ENCODE measurements around the gene FBXW2.

Gene FBXW2

DNA sequence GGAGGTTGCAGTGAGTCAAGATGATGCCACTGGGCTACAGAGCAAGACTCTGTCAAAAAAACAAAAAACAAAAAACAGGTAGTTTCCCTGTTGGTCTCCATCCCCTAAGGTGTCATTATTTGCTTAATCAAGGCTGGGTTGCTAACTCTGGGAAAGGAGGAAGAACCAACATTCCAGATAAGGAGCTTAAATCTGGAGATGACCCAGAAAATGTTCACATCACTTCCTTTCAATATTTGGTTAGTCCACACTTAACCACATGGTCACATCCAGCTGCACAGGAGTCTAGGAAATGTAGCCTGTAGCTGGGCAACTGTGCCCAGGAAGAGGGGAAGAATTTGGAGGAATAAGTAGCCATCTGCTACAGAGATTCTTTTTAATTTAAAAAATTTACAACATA is 53.1 kb downstream of the FBXW2 start:
- DNase-seq = no peak

DNA sequence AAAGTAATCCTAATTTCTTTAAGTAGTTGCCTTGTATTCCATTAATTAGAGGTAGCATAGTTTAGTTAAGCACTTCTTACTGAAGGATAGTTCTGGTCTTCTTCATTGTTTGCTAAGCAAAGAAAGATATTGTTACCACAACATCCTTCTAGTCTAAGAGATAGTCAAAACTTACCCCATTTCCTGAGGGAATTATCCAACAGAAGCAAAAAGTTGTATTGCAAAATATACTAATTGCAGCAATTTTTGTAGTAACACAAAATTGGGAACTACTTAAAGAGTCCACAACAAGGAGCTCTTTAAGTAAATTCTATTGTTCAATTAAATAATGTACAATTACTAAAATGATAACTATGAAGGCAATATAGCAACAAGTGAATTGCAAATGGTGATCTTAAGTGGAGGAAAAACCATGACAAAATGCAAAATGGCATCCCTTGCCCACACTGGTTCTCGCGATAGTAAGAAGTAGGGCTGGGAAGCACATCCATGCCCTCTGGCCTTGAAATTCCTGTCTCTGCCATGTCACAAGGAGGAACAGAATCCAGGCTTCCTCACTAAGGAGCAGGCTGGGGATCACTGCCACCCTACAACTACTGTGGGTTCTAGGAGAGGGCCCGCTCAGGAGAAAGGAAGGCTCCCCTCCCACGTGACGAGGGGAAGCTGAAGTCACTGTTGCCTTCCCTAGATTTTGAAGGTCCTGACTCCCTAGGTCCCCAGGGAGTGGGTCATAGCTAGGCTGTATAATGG is 55.6 kb downstream of the FBXW2 start:
- DNase-seq = no peak

DNA sequence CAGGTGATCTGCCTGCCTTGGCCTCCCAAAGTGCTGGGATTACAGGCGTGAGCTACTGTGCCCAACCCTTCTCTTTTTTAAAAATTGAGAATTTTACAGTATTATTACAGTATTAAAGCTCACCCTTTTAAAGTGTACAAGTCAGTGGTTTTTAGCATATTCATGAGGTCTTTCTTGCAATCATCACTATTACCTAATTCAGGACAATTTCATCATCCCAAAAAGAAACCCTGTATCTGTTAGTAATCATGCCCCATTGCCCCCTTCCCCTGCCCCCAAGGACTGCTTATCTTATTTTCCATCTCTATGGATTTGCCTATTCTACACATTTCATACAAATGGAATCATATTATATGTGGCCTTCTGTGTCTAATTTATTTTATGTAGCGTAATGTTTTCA is 56.3 kb downstream of the FBXW2 start:
- no peak for DNase-seq

DNA sequence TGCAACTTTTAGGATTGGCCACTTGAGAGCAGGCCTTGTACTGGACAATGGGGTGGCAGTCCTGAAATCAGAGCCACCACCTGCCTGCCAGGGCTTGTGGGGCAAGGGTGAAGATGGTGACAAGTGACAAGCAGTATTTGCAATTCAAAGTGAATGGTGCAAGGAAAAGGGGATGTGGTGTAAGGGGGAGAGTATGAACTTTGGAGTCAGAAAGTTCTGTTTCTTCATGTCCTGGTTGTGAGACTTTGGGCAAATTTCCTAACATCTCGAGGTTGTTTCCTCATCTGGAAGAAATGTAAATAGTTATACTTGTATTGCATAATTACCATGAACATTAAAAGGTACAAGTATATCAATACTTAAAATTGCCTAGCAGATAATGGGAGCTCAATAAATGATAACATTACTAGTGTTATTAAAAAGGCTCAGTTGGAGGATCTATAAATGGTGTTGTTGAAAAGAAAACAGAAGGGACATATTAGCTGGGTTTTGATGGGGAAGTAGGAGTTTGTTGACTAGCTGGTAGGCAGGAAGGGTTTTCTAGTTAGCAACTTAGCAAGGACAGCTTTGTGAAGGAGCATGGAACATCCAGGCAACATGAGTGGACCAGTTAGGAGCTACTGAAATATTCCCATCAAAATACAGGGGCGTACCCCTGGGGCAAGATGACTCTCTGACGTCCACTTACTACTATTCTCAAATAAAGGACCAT is 57.6 kb downstream of the FBXW2 start:
- DNase-seq = no peak

DNA sequence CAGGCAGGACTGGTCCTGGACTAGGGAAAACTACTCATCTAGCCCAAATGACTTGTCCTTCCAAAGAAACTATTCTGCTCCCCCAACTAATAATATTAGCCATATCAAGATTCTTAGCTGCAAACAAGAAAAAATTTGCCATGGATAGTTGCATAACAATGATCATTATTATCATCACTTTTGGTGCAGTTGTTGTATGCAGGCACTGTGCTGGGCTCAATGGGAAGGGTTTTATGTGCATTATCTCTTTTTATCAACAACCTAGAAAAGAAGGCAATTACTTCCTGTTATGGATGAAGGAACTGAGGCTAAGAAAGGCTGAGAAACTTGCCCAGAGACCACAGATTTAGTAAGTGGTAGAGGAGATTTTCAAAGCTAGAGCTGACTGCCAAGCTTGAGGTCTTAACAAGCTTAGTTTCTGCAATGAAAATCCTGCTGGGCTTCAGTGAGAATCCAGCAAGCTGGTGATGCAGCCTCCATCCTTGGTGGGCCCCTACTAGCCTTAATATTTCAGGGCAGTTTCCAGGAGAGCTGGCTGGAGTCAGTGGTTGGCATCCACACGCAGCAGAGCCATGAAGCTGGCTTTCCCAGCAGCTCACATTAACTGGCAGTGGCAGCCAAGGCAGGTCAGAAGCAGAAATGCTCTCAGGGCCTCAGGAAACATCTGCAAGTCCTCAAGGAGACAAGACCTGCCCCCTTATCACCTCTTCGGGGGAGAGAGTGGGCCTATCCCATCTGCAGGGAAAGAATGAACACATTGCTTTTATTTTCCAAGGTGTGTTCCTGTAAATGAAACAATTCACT is 58.4 kb downstream of the FBXW2 start:
- no peak for DNase-seq

DNA sequence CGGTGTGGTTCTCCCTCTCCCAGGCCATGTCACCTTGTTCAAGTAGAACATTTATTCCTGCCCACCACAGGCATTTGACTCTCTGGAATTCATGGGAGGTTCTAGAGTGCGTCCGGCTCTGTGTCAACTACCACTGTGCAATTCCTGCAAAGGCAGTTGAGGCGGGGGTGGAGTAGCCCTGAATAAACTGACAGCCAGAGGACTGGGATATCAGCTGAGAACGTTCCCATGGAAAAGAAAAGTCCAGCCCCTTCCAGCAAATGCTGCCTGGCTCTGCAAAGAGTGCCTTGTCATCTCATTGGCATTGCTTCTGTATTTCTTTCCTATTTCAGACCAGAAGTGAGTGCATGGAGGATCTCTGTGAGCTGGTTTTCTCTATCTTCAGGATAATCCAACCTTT is 60.0 kb downstream of the FBXW2 start:
- DNase-seq = peak; percentile 41

DNA sequence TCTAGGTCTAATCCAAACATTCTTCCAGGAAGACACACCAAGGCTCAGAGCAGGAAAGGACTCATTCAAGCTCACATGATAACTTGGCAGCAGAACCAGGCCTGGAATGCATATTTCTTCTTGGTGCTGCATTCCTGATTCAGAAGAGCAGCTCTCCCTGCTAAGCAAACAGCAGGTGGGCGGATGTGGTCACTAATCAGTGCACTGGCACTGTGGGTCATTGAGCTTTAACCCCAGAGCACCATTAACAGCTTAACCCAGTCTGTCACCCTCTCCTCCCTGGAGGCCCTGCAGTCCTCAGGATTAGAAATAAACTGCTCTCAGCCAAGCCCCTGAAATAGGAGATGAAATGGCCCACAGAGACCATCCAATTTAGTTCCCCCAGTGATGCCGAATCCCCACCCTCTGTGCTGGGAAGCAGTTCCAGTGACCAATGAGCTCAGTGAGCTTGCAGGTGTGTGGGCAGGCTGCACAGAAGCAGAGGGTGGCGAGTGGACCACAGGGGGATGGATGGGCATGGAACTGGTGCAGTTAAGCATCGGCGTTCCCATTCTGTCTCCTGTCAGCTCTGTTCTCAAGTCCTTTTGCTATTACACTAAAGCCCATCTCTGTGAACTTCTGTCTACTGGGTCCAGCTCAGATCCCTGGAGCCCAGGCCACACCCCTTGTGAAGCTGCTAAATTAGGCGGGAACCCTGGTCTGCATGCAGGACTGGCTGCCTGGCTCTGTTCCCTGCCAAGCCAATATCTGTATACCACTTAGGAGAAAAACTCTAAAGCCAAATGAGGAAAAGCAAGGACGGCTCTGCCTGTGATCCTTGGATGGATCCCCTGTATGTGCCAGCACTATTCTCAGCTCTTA is 62.3 kb downstream of the FBXW2 start:
- no peak for DNase-seq

DNA sequence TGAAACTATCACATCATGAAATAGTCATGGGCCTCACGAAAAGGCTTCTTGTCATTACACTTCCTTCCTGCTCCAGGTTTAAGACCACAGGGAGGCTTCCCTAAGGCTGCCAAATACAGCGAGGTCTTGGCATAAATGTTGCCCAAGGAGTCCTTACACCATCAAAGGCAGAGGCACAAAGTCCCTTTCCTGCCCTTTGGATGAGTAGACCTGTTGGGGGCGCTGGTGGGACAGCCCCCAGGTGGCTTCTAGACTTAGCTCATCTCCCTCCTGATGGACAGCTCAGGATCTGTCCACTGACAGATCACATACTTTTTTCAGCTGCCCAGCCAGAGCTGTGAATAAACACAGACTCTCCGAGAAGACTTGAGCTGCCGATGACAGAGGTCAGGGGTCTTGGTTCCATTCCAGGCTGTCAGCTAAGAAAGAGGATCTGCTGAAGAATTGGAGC is 63.4 kb downstream of the FBXW2 start:
- no peak for DNase-seq

DNA sequence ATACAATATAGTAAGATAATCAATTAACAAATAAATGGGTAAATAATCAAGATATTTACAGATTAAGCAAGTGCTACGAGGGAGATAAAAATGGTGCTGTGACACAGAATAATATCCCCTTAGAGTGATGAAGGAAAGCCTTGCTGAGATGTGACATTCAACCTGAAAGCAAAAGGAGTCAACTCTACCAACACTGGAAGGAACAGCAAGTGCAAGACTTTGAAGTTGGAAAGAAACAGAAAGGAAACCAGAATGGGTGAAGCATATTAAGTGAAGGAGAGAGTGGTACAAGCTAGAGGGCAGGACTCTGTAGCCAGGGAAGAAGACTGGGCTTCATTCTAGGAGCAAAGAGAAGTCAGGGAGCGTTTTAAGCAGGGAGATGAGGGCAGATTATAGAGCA is 66.7 kb downstream of the FBXW2 start:
- no peak for DNase-seq

DNA sequence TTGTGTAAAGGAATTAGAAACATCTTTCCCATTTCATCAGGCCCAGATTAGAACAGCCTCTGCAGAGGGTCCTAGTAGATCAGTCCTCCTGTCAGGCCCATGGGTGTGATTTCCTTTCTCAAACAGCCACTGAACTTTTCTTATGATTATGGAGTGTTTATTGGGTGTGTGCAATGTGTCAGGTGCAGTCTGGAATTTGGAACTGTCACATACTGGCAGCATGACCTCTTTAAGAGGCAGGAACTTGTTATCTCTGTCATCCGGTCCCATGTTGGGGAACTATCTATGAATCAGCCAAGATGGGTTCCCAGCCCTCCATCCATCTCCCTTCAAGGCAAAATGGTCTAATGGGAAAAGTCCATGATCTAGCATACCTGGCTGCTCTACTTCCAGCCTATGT is 67.3 kb downstream of the FBXW2 start:
- DNase-seq = no peak

DNA sequence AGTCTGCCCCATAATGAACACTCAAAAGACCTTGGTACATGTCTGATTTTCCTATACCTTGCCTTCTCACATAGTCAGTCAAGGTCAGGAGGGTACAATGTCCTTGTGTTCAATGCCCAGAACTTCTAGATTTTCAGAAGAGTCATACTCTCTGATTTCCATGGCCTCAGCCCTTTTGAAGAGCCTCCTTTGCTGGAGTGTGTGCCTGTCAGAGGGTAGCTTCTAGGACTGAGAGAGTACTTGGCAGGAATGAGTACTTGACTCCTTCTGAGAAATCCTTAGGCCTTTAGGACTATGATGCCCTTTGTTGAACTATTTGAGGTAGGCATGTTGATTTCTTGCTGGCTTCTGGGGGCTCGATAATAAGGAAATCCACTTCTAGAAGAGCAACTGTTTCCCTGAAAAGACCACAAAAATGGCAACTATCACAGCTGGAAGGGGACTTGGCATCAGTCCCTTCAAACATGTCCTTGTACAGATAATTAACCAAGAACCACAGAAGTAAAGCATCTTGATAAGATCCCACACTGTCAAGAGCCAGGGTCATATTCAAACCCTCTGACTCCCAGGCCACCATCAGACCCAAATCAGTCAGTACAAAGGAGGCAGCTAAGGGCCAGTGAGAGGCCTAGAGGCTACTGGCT is 68.3 kb downstream of the FBXW2 start:
- no peak for DNase-seq

DNA sequence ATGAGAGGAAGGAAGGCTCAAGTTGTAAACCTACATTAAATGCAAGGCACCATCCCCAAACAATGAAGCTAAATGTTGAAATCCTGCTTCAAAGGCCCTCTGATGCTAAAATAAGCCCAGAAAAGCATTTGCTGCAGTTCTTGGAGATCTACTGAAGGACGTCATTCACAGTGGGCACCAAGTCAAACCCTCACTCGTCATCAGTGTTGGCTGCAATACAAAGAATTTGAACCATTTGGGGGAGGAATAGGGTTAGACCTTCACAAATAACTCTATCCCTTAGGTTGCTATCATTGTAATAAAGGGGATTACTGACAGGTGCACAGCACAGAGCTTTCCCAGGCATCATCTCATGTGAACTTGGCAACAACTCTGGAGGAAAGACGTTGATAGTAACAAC is 69.7 kb downstream of the FBXW2 start:
- DNase-seq = no peak

DNA sequence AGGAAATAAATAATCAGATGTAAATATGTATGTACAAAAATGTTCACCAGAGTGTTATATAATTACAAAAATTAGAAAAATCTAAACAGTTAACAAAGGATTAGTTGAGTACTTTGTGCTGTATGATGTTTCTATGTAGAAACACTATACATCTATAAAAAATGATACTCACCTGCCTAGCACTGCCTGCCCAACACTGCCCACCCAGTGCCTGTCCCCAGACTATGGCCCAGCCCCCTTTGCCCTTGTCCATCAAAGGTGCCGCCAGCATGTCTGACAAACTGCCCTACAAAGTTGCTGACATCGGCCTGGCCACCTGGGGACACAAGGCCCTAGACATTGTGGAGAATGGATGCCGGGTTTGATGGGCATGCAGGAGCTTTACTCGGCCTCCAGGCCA is 72.8 kb downstream of the FBXW2 start:
- DNase-seq = no peak

DNA sequence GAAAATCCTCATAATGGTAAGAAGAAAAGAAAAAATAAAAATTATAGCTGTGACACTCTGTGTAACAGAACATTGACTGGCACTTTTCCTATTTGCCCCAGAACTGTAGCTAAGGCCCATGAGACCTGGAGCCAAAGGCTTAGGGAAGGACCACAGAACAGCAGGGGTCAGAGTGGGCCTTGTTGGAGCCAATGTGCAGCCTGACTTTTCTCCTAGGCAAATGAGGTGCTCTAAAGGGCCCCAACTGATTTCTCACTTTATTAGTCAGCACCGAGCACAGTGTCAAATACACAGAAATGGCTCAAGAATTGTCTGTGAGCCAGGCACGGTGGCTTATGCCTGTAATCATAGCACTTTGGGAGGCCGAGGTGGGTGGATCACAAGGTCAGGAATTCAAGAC is 74.9 kb downstream of the FBXW2 start:
- no peak for DNase-seq

DNA sequence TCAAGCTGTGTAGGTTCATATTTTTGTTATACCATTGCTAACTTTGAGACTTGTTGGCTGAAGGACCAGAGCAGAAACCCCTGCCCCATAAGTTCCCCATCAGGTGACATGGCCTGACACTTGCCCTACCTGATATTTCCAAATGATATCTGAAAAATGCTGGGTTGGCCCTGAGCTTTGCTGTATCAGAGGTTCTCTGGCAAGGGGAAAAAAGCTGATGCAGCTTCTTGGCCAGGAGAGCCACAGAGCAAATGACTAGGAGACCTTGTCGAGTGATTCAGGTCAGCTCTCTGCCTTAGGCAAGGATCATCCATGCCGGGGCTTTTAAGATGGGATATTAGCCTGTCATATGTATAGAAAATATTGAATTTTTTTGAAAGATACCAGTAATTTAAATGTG is 76.0 kb downstream of the FBXW2 start:
- no peak for DNase-seq

DNA sequence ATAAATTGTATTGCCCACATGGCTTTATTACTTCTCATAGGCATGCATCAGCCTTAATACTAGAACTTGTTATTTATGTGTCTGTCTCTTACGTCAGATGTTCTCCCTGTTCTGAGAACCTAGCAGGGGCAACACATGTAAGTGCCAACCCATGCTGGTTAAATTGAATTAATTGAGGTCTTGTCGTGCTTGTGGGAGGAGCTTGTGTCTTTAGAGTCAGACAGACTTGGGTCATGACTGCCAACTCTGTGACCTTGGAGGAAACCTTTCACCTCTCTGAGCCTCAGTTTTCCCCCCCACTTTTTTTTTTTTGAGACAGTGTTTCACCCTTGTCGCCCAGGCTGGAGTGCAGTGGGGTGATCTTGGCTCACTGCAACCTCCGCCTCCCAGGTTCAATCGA is 76.7 kb downstream of the FBXW2 start:
- no peak for DNase-seq

DNA sequence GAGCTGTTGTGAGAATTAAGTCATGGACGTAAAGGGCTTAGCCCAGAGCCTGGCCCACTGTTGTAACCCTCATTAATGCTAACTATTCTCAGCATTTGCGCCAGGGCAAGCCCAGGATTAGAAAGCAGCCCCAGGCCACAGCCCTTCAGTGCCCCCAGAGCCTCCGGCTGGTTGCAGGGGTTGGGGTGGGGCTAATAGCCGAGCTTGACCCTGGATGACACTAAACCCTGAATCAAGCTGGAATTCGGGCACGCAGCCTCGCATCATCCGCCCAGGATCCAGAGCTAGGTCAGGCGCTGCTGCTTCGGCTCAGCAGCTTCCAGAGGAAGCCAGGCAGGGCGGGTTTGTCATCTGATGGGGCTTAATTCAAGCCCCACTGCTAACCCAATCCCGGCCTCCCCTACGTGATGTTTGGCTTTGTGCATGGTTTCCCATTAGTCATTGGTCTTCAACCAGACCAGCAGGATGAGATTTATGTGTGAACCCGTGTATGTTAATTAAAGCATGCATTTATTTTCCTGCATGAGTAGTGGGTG is 77.8 kb downstream of the FBXW2 start:
- no peak for DNase-seq

DNA sequence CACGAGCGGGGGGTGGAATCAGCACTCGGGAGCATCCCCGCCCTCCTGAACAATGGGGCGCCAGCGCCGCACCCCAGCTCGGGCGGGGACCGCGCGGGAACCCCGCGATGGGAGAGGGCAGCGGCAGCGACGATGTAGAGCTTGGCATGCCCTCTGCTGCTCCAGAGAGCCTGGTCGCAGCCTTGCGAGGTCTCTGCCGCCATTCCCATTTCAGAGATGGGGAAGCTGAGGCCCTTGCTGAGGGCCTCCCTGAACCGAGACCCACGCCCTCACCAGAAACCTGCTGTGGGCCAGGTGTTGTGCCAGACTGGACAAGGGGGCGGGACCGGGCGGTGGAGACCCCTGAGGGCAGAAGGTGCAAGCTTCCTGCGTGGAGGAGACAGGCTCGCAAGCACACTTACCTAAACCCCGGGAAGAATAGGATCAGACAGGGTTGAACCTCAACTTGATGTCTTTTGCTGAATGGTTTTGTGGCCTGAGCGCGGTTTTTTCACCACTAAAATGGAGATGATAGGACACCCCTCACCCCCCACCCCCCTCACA is 78.3 kb downstream of the FBXW2 start:
- DNase-seq = no peak

DNA sequence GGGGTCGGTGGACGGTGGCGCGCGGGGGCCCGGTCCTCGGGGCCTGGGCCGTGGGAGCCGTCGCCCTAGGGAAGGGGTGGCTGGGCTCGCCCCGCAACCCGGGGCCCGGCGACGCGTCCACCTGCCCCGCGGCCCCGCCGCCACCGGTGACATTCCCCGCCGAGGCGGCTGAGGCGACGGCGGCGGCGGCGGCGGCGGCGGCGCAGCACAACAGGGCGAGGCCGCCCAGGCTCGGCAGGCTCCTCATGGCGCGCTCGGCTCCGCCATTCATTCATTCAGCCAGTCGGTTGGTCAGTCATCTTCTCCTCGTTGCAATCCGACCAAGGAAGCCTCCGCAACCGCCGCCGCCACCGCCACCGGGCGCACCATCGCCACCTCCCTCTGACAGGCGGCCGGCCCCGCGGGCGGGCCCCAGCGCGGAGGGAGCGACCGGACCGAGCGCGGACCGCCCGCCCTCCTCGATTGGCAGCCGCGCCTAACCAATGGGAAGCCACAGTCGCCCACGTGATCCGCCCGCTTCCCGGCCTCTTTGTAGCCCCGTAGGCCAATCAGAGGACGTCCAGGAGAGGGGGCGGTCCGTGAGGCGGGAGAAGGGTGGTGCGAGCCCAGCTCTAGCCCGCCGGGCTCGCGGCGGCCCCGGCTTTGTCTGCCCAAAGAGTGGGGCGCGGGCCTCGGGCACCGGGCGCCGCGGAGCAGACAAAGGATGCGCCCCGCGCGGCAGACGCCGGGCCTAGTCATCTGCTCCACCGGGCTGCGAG is 78.9 kb downstream of the FBXW2 start, which contains the start of gene MEGF9:
MEGF9 (minus strand) TSS at position 383 of the 758 bp plus-strand sequence; CDS start at position 271, 112 bp downstream.
- DNase-seq = peak; percentile 99

DNA sequence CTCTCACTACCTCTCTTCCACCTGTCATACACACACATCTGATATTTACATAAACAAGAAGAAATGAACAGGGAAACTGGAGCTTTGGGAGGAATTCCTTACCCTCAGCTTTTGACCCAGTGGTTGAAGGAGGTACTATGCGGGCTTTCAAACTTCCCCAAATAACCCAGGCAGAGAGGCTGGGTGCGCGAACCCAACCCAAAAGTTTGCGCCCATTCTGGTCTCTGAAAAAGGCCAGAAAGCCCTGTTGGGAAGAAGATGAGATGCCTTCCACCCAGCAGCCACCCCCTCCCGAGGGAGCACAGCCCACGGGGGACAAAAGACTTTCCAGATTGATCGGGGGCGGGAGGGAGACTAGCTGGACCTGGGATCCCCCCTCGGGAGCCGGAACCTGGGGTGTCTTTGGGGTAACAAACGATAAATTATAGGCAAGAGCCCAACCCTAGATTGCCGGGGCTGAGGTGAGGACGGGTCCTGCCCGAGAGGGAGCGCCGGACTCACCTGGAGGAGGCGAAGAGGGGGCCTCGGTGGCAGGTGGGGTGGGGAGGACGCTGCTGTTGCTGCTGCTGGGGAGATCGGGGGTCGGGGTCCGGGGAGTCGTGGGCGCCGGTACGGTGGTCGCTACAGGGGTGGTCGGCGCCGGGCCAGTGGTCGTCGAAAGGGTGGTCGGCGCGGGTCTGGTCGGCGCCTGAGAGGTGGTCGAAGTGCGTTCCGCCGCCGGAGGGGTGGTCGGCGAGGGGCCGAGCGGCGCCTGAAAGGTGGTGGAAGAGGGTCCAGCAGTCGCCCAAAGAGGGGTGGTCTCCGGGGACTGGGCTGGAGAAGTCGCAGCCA is 79.7 kb downstream of the FBXW2 start:
- DNase-seq = peak; percentile 40
